ENCODE results near the gene BDNF.
"Not testable (repeated sequence)": the region's sequence is repeated elsewhere in the genome, so short reads cannot be mapped to it uniquely, and the experiment has no call there.

Gene BDNF

DNA sequence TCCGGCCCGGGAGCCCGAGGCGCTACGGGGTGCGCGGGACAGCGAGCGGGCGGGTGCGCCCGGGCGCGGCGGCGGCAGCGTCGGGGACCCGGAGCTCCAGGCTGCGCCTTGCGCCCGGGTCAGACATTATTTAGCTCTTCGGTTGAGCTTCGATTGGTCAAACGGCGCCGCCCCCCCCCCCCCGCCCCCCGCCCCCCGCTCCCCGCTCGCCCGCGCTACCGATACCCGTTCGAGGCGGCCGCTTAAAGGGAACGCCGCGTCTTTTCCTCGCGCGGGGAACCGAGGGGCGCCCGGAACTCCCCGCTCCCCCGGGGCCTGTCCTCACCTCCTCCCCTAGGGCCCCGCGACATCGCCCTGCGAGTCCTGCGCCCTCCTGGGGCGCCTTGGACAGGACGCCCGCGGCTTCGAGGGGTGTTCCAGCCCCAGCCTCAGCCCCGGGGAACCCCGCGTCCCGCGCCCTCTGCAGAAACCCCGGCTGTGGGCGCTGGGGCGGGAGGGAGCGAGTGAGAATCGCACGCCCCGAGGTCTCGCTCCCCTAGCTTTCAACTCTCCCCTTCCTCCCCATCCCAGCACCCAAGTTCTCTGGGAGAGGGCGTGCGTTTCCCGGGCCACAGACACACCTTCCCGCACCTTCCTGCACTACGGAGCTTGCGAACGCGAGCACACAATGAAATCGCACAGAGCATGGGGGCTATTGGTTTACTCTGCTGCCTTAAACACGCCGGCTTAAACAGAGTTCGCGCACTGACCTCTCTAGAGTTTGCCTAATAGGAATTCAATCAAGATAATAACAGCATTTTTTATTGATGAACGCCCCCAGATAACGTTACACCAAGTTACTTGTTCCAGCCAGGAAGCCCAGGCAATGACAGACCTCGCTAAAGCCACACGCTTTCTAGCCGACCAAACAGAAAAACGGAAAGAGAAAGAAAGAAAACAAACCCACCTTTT lies at the start of gene BDNF:
BDNF (minus strand) TSS at position 105 of the 951 bp plus-strand sequence. CDS start 41,891 bp downstream, outside the sequence.
- DNase-seq (ENCODE audit: low spot score), result no peak

DNA sequence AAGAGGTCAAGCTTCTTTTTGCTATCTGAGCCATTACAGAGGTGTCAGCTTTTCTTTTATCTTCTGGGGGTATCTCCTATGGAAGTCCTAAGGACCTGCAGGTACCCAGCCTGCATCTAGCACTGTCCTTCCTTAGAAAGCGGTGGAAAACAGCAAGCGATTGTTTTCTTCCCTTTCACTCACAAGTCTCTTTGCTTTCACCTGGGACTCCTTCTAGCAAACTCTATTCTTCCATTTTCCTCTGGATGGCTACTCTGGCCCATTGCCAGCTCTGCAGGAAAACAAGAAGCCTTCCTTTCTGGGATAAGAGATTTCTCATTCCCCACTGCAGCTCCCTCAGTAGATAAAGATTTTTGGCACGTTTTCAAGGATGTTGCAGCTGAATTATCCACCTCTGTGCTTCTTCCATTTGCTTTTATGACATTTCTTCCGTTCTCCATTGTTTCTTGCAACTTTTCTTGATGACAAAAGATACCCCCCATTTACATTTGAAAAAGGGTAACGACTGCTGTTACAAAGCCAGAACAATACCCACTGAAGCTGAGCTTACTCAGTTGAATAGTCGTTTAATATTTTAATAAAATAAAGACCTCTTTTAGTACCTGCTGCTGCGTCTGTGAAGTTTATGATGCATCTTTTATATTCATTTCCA lies 40.2 kb upstream of the BDNF start:
- no peak for DNase-seq (ENCODE audit: low spot score)

DNA sequence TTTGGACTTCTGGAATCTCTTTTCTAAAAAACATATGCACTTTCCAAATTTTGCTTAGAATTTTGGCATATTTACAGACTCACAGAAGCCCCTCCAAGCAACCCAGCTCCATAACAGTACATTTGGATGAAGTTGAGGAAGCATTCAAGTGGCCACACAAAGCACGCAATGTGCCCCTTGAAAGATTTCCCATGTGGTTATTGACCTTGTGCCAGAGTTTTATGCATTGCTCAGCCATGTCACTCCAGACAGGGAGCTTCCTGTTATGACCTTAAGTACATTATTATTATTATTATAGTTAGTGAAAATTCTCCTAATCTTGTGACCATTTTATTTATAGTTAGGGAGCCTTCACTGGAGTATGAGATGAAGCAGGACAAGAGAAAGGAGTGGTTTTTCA lies 35.0 kb upstream of the BDNF start:
- DNase-seq (ENCODE audit: low spot score), result no peak

DNA sequence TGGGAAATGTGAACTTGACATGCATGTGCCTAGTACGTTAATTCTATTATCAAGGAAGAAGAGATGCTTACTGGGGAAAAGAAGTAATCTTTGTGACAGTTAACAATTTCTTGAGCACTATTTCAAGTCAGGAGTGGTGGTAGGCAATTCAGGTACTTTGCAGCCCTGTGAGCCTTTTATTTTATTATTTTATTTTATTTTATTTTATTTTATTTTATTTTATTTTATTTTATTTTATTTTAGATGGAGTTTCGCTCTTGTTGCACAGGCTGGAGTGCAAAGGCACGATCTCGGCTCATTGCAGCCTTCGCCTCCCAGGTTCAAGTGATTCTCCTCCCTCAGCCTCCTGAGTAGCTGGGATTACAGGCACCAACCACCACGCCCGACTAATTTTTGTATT lies 31.5 kb upstream of the BDNF start:
- DNase-seq (ENCODE audit: low spot score), result not testable (repeated sequence)

DNA sequence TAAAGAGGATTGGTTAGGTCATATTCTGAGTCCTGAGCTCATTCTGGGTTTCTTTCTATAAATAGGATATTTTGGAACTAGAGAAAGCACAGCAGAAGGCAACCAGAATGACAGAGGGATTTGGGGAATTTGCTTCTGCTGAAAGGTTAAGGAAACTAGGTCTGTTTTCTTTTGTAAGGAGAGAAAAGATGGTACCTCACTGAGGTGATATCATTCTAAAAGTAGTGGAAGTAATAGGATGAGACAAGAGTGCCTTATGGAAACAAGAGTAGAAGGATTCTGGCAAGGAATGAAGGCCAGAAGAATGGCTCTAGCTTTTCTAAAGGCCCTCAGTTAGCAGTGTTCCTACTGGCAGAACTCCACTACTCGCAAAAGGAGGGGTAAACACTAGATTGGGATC lies 26.7 kb upstream of the BDNF start:
- DNase-seq (ENCODE audit: low spot score), result no peak

DNA sequence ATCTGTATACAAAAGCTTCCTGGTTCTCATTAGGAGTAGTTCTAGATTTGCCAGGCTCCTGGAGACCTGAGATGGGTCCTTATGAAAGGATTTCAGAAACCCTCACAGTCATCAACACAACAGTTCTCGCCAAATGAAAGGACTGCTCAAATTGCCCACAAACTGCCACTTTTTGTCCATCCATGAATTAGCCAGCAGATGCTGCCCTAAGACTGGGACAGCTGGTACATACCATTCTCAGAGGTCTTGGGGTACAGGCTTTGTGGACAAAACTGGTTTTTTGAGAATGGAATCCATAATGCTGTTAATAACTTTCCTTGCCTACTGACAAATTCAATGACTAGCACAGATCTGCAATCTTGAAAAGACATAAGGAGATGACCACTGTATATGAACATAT lies 23.4 kb upstream of the BDNF start:
- DNase-seq (ENCODE audit: low spot score), result no peak

DNA sequence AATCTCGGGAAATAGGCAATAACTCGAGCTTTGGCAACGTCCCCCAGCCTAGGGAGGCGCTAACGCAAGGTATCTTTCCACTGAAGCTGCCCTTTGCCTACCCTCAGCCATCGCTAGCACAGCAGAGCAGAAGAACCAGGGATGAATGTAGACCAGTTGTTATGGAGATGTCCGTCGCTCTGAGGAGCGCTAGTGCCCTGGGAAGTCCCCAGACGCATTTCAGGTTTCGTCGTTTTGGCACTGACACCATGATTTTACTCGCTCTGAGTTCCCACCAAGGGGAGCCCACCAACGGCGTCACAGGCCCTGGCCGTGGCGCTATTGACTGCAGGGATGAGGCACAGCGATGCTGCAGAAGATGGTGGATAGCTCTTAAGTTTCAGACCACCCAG lies 22.7 kb upstream of the BDNF start:
- no peak for DNase-seq (ENCODE audit: low spot score)

DNA sequence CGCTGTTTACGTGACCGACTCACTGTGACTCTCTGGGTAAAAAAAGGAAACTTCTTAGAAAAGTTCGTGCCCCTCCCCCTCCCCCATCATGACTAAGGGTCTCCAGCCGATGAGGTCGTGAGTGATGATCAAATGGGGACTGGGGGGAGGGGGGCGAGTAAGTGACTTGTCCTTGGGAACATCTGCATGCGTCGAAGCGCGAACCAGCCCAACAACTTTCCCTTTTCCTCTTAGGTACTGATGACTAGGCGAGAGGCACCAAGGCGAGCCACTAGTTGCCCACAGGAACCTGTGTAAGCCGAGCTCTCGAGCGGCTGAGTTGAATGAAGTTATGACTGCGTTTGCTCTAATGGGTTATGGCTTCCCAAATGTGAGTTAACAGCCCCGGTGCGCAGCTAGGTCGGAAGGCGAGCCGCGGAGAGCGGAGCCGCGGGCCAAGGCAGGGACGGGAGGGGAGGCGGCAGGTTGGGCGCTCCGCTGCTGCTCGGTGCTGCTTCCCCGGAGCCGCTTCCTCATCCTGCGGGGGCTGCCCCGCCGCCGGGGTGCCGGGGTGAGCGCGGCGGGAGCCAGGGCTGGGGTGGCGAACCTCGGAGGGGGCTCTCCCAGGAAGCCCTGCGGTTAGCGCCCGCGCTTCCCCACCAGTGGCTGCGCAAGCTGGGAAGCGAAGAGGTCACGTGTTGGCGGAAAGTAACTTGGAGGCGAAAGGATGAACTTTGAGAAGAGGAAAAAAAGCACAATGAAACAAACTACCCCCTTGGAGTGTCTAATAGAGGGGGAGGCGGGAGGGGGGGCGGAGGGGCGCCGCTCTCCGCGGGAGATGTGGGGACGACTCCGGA lies 22.1 kb upstream of the BDNF start:
- DNase-seq (ENCODE audit: low spot score), result no peak

DNA sequence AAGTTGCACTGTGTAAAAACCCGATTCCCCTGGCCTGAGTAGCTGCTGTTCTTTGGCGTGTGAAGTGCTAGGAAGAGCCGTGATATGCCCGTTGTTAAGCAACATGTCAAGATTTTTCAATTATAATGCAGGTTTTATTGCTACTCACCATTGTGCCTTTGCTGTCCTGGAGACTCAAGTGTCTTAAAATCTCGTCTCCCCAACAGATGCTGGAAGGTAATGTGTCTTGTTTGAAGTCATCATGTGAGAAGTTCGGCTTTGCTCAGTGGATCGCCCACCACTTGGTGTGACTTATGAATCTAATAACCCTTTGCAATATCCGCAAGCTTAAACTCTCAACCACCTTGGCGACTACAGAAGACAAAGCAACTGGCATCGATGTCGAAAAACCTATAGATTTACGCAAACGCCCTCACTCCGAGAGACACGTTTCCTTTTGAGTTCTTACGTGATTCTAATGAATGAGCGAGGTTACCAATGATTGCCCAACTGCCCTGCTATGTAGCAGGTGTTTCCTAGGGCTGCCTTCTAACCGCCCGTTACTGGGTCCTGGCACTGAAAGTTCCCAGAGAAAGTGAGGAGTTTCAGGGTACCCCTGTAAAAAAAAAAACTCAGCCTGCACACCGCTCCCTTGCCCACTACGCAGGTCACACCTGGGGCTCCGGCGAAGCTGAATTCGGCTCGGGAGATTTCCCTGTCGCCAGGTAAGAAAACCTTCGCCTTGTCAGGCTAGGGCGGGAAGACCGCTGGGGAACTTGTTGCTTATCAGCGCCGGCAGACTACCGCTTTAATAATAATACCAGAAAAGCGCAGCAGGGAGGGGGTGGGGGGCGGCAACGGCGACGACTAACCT lies 21.2 kb upstream of the BDNF start:
- DNase-seq (ENCODE audit: low spot score), result no peak

DNA sequence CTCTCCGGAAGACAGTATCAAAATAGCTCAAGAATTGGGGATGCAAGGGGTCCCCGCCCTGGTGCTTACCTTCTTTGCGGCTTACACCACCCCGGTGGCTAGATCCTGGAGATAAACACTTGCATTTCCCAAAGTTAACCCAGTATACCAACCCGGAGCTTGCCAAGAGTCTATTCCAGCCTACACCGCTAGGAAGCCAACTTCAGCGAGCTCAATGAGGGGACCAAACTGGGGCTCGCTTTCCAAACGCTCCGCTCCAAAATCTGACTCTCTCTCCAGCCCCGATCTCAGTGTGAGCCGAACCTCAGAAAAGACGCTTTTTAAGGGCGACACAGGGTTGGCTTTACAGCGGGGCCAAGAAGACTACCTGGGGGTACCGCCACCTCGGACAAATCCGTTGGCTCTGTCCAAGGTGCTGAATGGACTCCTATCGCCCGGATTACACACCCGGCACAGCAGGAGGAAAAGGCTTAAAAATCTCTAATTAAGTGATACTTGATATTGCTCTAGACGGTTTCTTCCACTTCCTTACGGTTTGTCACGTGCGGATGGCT lies 20.1 kb upstream of the BDNF start:
- no peak for DNase-seq (ENCODE audit: low spot score)

DNA sequence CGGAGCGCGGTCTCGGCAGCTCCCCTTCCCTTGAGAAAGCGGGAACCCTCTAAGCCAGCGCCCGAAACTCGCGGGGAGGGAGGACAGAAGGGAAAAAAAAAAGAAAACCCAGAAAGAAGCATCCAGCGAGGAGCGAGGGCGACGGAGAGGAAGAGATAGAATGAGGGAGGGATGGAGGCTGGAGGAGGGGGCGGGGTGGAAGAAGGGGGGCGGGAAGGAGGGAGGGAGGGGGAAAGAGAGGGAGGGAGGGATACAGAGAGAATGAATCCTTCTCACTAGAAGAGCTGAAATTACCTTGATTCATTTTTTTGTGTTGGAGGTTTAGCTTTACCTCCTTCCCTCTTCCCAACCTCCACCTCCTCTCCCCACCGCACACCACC lies 19.3 kb upstream of the BDNF start:
- no peak for DNase-seq (ENCODE audit: low spot score)

DNA sequence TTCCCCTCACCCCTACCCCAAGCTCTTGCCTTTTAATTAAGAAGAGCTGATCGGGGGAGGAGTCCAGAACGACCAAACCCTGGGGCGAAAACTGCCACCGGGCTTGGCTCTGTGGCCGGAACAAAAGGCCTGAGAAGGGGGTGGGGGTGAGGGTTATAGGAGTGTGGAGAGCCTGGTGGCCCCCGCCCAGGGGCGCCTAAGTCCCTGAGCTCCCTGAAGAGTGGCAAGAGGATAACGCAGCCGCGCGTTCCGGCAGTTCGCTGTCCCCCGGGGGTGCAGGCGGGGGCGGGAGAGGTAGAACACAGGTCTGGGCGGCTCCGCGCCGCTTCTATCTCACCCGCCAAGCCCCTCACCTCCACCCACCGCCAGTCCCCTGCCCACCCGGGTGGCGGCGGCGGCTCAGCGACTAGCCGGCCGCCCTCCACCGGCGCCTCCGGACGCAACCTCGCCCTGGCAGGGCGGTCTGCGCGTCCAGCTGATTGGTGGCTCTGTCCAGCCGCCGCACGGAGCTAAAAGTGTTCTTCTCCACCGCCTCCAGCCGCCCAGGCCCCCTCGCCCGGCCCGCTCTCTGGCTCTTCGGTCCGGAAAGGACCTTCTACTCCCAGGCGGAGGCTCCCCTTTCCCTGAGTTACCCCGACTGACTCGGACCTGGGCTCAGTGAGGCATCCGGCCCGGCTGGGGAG lies 18.7 kb upstream of the BDNF start:
- no peak for DNase-seq (ENCODE audit: low spot score)

DNA sequence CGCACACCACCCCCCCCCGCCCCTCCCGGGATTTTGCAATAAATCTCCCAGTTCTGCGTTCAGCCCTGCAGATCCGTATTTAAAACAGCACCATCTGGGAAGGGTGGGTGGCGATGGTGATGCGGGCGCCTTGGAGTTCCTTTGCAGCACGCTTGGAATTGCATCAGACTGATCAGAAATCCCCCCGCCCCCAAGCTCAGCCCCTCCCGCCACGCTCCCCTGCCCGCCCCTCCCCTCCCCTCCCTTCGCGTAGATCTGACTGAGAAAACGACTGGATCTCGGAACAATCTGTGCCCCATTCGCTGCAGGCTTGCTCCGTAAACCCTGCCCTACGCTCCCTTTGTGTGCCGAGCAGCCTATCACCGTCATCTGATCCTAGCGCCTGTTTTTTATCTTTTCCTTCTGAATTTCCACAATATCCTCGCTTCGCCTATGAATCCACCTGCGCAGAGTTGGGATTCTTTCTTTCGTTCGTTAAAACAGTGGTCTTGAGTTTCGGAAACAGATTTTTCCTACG lies 18.1 kb upstream of the BDNF start:
- no peak for DNase-seq (ENCODE audit: low spot score)

DNA sequence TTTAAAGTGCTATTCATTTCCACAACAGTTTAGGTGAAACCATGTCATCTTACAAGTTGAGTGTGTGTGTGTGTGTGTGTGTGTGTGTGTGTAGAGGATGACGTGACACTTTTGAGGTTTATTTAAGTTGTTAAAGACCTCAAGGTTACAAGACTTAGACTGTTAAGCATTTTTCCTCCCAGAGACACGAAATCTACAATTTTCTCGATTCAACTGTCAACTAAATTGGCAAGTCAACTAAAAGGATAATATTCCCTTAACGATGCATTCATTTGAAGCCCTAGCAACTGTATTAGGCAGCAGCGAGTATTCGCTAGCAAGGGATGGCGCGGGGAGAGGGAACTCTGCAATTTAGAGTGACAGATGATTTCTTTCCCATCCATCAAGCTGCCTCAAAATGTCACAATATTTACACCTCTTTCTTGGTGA lies 17.6 kb upstream of the BDNF start:
- no peak for DNase-seq (ENCODE audit: low spot score)

DNA sequence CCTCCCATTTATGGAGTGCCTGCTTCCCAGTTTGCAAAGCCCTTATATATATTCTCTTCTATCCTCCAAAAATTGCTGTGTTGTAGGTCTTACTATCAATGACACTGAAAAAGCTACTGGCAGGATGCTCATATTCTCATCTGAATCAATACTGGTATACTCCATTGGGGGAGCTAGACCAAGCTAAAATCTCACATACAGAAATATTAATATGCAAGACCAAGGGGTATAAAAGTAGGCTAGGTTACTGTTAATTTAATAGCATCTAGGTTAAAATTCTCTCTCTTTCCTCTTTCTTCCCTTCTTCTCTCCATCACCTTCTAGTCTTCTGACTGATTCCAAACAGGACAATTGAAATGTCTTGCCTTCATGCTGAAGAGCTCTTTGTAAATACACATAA lies 17.1 kb upstream of the BDNF start:
- DNase-seq (ENCODE audit: low spot score), result no peak

DNA sequence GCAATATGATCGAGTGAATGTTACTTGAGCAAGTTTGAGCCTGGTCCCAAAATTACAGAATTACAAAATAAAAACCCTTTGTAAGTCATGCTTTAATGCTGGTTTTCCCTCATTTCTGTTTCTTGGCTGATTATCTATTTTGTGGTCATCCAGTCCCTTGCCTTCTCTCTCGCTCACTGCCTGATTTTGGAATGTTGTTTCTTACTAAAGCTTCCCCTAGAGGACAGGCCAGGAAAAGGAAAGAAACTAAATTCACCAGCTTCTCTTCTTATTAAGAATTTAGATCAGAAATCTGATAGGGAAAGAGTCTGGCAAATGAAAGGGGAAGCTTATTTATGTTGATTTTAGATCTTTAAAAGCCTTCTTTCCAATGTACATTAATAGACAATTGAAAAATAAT lies 16.6 kb upstream of the BDNF start:
- DNase-seq (ENCODE audit: low spot score), result no peak

DNA sequence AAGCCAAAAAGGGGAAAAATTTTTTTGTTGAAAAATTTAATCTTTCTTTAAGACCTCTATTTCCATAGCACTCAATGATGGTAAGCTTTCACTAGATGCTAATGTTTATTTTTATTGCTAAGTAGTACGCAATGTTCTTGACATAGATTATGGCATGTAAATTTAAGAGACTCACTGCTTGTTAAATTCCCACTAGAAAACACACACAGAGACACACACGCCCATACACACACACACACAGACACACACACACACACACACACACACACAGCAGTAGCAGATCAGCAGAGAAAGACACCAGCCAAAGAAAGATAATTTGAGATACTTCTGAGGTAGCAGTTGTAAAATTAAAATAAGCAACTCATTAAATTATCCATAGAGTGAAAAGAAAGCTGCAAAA lies 16.0 kb upstream of the BDNF start:
- no peak for DNase-seq (ENCODE audit: low spot score)

DNA sequence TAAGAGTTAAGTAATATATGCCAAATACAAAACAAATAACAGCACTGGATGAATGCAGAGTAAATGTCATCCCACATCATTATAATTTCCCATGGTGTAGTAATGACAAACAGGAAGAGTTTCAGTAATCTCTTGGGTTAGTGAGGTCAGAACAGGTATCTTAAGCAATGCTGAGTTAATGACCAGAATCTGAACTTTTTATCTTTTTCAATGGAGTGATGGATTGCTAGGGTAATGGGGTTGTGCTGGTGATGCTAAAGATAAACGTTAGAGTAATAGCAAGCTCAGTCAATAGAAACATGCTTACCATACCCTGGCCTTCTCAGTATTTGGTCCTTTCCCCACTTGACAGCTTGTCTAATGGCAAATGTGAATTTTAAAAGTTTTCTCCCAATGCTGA lies 11.5 kb upstream of the BDNF start:
- no peak for DNase-seq (ENCODE audit: low spot score)

DNA sequence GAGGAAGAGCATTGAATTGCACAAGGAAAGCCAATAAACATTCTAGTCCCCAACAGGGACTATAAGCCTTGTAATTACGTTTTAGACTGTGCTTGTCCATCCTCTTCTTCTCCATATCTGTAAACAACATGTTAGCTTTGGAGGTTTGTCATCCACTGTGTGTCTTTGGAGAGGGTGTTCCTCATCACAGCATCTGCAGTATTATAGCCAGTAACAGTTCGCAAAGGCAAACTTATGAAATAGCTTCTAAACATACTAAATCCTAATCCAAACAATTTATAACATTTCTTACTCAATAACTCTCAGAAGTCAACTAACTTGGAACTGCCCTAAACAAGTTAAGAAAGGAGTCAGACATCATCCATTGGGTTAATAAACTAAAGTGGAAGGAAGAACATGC lies 10.3 kb upstream of the BDNF start:
- DNase-seq (ENCODE audit: low spot score), result no peak

DNA sequence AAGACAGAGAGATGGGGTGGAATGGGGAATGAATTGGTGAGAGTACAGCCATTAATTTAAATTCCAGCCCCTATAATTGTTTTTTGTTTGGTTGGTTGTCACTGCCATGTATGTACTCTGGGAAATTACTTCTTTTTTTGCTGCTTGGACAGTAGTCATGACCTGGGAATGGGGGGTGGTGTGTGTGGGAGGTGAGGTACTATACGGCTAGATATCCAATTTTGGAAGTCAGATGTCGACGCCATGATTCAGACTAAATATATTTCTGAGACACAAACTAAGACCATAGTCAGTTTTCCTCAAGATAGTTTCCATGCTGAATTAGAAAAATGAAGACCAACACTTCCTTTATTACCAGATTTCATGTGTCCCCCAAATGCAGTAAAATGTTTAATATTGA lies 7.4 kb upstream of the BDNF start:
- DNase-seq (ENCODE audit: low spot score), result no peak

All from kidney capillary endothelial cell (primary cell).